Left ventricle myocardium inferior (tissue), 1 donor: Measurements from ENCODE around the gene RBFOX1. TPM values are rescaled to one million over a fixed set of nuclear protein-coding genes. Genes with fewer than 3 reads are reported as not detected.

Experiments used
- DNase-seq: peaks from one replicate; pipeline ENCODE4 v3.0.0-alpha.2; 2020
- H3K27ac ChIP-seq: fragments of 200-600 bp; replicated peaks from 2 replicates; pipeline ENCODE4 v1.8.0; 2021
- H3K27me3 ChIP-seq: fragments of 200-600 bp; 2 replicates; pipeline ENCODE4 v1.8.0; 2021; ENCODE audit warnings: low read depth
- H3K36me3 ChIP-seq: fragments of 200-600 bp; 2 replicates; pipeline ENCODE4 v1.8.0; 2021
- H3K4me1 ChIP-seq: fragments of 200-600 bp; 2 replicates; pipeline ENCODE4 v1.8.0; 2021
- H3K4me3 ChIP-seq: fragments of 200-600 bp; 2 replicates; pipeline ENCODE4 v1.8.0; 2021; ENCODE audit warnings: mild to moderate bottlenecking, moderate library complexity
- H3K9me3 ChIP-seq: fragments of 200-600 bp; replicated peaks from 2 replicates; pipeline ENCODE4 v1.8.0; 2021
- intact Hi-C: fragments of 100-400 bp; cut with micrococcal nuclease; formaldehyde crosslinking; loops from one replicate; pipeline ENCODE4 v1.11.0; 2022
- total RNA-seq: library from RNA; stranded (reverse); fragmentation: NEBNext Ultra II Directional; extraction: Animal tissue kit (Norgen Biotek cat#: 25700); gene quantifications from one replicate; pipeline ENCODE4 v1.2.1, GENCODE V29; 2021
- TF ChIP-seq, protein P1 (sequence below): fragments of 200-600 bp; IDR thresholded peaks from 2 replicates; pipeline ENCODE4 v1.8.0; 2021; ENCODE audit warnings: antibody characterized with exemption, mild to moderate bottlenecking, borderline replicate concordance
- donor health status: DM: no; HTN: yes; CAD: no; lungs with severe emphysema.

RBFOX1 gene
- total RNA-seq, 1 donor from 2014 or later, result 71.8 TPM

DNA sequence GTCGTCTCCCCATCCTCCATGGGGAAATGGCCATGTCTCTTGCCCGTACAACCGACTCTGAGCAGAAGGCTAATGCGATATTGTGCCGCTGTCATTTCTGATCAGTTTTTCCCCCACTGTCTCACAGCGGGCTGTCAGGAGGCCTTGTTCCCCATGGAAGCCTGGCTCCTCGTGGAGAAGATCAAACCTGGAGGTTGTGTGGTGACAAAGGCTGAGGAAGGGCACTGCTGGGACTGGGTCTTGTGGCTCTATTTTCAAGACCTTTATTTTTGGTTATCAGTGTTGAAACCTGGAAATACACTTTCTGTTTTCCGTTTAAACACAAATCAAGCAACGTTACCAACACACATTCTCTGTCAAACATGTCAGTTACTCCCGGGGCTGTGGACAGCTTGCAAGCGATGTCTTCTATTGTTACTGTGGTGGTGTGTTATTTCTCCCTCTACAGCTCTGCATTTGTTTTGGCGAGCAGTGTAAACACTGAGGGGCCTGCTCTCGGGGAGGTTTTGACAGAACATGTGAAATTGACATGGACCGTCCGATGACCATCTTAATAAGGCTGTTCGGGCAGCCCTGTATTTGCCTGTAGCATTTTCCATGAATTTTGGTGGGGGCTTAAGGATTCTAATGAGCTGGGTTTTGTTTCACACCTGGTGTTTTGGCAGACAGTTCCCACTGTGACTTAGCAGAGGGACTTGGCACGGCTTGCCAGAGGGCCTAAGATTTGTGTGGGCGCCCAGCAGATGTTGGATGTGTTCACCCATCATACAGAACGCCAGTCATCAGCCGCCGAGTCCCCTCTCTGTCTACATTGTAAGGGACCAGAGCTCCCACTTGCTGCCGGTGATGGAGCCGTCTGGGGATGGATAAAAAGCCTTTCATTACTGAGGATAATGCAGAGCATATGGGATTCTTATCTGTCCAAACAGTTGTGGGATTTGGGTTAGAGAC, 12.5 kb downstream of the RBFOX1 start:
- DNase-seq, result peak; percentile 32
- intact Hi-C loops, result no loop called here
- TF ChIP-seq, protein P1, sequence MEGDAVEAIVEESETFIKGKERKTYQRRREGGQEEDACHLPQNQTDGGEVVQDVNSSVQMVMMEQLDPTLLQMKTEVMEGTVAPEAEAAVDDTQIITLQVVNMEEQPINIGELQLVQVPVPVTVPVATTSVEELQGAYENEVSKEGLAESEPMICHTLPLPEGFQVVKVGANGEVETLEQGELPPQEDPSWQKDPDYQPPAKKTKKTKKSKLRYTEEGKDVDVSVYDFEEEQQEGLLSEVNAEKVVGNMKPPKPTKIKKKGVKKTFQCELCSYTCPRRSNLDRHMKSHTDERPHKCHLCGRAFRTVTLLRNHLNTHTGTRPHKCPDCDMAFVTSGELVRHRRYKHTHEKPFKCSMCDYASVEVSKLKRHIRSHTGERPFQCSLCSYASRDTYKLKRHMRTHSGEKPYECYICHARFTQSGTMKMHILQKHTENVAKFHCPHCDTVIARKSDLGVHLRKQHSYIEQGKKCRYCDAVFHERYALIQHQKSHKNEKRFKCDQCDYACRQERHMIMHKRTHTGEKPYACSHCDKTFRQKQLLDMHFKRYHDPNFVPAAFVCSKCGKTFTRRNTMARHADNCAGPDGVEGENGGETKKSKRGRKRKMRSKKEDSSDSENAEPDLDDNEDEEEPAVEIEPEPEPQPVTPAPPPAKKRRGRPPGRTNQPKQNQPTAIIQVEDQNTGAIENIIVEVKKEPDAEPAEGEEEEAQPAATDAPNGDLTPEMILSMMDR, result no peak
- Histone ChIP-seq H3K4me1 (peaks cover 65% of the 10 kb centered on the region), H3K27ac (peak overlapping the region; percentile 87), H3K36me3 (no peaks in the 10 kb centered on the region), H3K4me3 (peak overlapping the region; percentile 29), H3K27me3 (no peaks in the 10 kb centered on the region), H3K9me3 (no peaks in the 10 kb centered on the region)

DNA sequence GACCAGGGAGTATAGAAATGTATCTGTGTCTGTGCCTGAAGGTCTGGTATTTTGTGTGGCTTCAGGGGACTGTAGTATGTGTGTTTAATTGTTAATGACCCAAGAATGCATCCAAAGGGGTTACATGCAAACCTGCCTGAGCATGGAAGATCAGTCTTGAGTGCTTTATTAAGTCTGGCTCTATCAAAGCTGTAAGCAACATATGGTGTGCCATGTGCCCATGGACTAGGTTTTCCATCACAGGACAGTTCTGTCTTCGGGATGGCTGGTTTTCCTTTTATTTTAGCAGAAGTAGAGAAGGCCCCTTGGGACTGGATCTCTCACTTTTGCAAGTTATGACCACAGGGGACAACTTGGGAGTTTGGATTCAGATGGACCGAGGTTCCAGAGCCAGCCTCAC, 18.2 kb downstream of the RBFOX1 start:
- no peaks in the 10 kb centered on the region for H3K36me3 ChIP-seq
- no peak overlapping the region for H3K27ac ChIP-seq
- H3K4me3 ChIP-seq, result no peak overlapping the region
- peaks cover 59% of the 10 kb centered on the region for H3K4me1 ChIP-seq
- TF ChIP-seq, protein P1, result no peak
- H3K9me3 ChIP-seq, result no peaks in the 10 kb centered on the region
- no peak for DNase-seq
- no peaks in the 10 kb centered on the region for H3K27me3 ChIP-seq
- intact Hi-C loops, result no loop called here

DNA sequence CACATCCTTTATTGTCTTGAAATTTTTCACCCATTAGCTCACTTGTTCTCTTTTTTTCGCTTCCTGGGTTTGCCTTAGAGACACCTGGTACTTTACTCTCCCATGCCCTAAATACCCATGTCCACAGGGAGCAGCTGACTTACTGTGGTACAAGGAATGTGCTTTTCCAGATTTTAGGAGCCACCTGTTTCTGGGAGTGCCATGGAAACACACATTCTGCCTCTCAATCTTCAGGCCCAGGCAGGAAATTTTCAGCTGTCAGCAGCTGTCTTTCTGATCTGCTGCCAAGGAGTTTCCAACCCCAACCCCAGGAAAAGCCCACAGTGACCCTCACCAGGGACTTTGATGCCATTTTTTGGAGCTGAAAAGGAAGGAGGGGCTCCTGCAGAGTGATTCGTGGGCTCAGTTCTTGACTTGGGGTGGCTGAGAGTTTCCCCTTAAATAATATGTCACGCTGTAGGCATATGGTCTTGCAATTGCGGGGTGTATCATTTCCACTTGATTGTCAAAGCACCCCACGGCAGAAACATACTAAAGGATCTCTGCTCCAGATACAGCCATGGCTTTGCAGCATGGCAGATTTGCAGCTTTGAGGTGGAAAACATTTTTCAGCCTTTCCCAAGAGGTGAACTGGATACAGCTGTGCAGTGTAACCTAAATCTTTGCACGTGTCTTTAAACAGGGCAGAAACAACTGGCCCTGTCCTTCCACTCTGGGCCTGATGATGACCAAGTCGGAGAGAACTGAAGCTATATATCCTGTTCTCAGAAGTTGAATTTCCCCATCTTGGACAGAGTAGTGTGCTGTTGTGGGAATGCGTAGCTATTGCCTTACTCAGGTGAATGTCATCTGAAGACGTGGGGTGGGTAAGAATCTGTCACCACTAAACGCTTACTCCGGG, 19.2 kb downstream of the RBFOX1 start:
- H3K4me3 ChIP-seq, result no peak overlapping the region
- H3K27ac ChIP-seq, result peak overlapping the region; percentile 10
- intact Hi-C loops, result no loop called here
- TF ChIP-seq, protein P1, result no peak
- DNase-seq, result no peak
- no peaks in the 10 kb centered on the region for H3K27me3 ChIP-seq
- no peaks in the 10 kb centered on the region for H3K36me3 ChIP-seq
- peaks cover 69% of the 10 kb centered on the region for H3K4me1 ChIP-seq
- H3K9me3 ChIP-seq, result no peaks in the 10 kb centered on the region

DNA sequence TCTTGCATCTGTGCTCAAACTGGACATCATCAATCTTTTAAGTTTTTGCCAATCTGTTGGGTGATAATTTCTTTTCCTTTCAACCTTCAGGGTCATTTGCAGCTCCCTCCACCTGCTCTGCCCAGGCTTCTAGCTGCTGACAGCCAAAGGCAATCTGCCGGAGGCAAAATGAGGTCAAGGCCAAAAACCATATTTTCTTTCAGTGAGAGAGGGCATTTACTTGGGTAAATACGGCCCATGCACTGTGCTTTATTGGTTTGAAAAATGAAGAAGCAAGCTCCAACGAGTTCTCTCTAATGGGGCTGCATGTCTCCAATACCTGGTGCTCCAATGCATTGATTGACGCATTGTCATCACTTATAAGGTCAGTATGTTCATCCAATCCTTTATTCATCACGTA, 23.1 kb downstream of the RBFOX1 start:
- Histone ChIP-seq H3K36me3 (no peaks in the 10 kb centered on the region), H3K27me3 (no peaks in the 10 kb centered on the region), H3K4me1 (peaks cover 60% of the 10 kb centered on the region), H3K9me3 (no peaks in the 10 kb centered on the region), H3K4me3 (no peak overlapping the region), H3K27ac (peak overlapping the region; percentile 5)
- intact Hi-C loops, result no loop called here
- TF ChIP-seq, protein P1, result no peak
- DNase-seq, result no peak

DNA sequence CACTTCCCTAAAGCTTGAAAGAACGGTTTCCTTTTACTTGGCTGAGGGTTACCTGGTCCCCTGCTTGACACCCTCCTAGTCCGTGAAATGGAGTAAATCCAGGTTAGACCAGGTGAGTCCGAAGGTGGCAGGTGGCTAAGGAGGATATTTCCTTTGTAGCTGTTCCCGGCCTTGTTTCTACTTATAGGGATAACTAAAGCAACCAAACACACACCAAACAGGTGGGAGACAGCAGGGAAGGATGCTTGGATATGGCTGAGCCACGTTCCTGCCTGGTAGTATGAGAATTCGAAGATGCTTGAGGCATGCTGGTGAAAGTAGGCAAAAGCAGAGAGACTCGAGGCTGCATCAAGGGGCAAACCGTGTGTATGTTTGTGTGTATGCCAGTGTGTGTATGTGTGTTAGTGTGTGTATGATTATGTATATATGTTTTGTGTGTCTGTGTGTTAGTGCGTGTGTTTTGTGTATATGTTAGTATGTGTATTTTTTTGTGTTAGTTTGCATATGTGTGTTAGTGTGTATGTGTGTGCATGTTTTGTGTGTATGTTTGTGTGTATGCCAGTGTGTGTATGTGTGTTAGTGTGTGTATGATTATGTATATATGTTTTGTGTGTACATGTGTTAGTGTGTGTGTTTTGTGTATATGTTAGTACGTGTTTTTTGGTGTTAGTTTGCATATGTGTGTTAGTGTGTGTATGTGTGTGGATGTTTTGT, 28.9 kb downstream of the RBFOX1 start:
- Histone ChIP-seq H3K4me1 (peaks cover 73% of the 10 kb centered on the region), H3K27ac (peak overlapping the region; percentile 37), H3K4me3 (no peak overlapping the region), H3K9me3 (no peaks in the 10 kb centered on the region), H3K36me3 (no peaks in the 10 kb centered on the region), H3K27me3 (no peaks in the 10 kb centered on the region)
- TF ChIP-seq, protein P1, result no peak
- DNase-seq, result no peak
- intact Hi-C loops, result no loop called here
